BJ (cell line): Measurements from ENCODE around the gene MIA2. TPM values are rescaled to one million over a fixed set of nuclear protein-coding genes. Genes with fewer than 3 reads are reported as not detected.

Experiments used
- CTCF ChIA-PET: fragments of 350-600 bp; formaldehyde crosslinking; extraction: SDS; loops from one replicate; lab custom pipeline; 2021; ENCODE audit warnings: antibody characterized with exemption, inconsistent platforms; lab: Yijun Ruan, JAX
- POLR2A ChIA-PET: fragments of 300-600 bp; sonication (Branson Sonifier 250); formaldehyde crosslinking; extraction: SDS; loops from one replicate; lab custom pipeline; 2021; ENCODE audit warnings: antibody characterized with exemption; lab: Charles Lee
- DNase-seq: peaks from one replicate; pipeline ENCODE4 v3.0.0-alpha.2; 2011; ENCODE audit warnings: low read depth
- H3K27me3 ChIP-seq: 2 replicates; pipeline ENCODE4 v1.6.0; 2011; ENCODE audit warnings: low read length; ENCODE audit not compliant: control insufficient read depth, insufficient read depth
- H3K36me3 ChIP-seq: 2 replicates; pipeline ENCODE4 v1.5.1; 2011; ENCODE audit warnings: low read length; ENCODE audit not compliant: control insufficient read depth, insufficient read depth
- H3K4me3 ChIP-seq: 2 replicates; pipeline ENCODE4 v1.5.1; 2011; ENCODE audit warnings: low read depth, mild to moderate bottlenecking, control low read depth, low read length
- CTCF ChIP-seq: IDR thresholded peaks from 2 replicates; pipeline ENCODE4 v1.5.1; 2011; ENCODE audit warnings: low read depth, mild to moderate bottlenecking, control low read depth, inconsistent platforms, low read length, moderate library complexity; ENCODE audit not compliant: insufficient read depth
- polyA minus RNA-seq: library from RNA; depleted of rRNA, polyadenylated mRNA; stranded (reverse); fragments of >200 nt; gene quantifications from 2 replicates; pipeline ENCODE4 v1.2.3, GENCODE V29; 2011; rRNA and poly(A)+ RNA removed
- polyA plus RNA-seq: library from polyadenylated mRNA; depleted of rRNA; stranded (reverse); fragments of >200 nt; gene quantifications from 2 replicates; pipeline ENCODE4 v1.2.3, GENCODE V29; 2011; rRNA removed

Gene MIA2
- polyA plus RNA-seq (11.4 and 15.8 TPM in 2 replicates), polyA minus RNA-seq (6.3 and 7.7 TPM in 2 replicates)

GRCh38 chr14:39233680-39234326 is at the start of gene MIA2:
MIA2 (plus strand) TSS chr14:39233915; CDS start chr14:39234115, 200 bp downstream.
- CTCF ChIA-PET = no interaction called here
- no peak for TF ChIP-seq CTCF
- POLR2A ChIA-PET = no interaction called here
- no peaks in the 10 kb centered on the region for H3K27me3 ChIP-seq
- H3K36me3 ChIP-seq = no peaks in the 10 kb centered on the region
- DNase-seq = no peak
- H3K4me3 ChIP-seq = no peak within 1 kb of the TSS

- POLR2A ChIA-PET = no interaction called here
- H3K4me3 ChIP-seq = no peak overlapping the region
- DNase-seq = no peak
- H3K36me3 ChIP-seq = peaks cover 17% of the 10 kb centered on the region
- H3K27me3 ChIP-seq = no peaks in the 10 kb centered on the region
- no peak for TF ChIP-seq CTCF
- CTCF ChIA-PET = interaction anchor here (0.6 to 1.1 kb wide), 2 partner anchors 13 to 19 kb away, joined by 3 to 4 read pairs; no protein-coding TSS in a partner anchor
These were observed 49.0 kb upstream of the MIA2 start for GRCh38 chr14:39184628-39185255.

GRCh38 chr14:39185256-39186049 is 48.3 kb upstream of the MIA2 start:
- POLR2A ChIA-PET = interaction anchor here (0.6 kb wide), 1 partner anchor 247 kb away, joined by 10 read pairs; no protein-coding TSS in a partner anchor

GRCh38 chr14:39186941-39187525 is 46.7 kb upstream of the MIA2 start:
- POLR2A ChIA-PET = interaction anchor here (0.7 kb wide), 1 partner anchor 37 kb away, joined by 7 read pairs; no protein-coding TSS in a partner anchor
- CTCF ChIA-PET = no interaction called here
- DNase-seq = no peak
- Histone ChIP-seq H3K36me3 (peaks cover 8% of the 10 kb centered on the region), H3K4me3 (no peak overlapping the region), H3K27me3 (no peaks in the 10 kb centered on the region)
- TF ChIP-seq CTCF = no peak

More at GRCh38 chr14:39185256-39186049, 48.3 kb upstream of the MIA2 start:
- CTCF ChIA-PET = interaction anchor here (0.6 to 1.1 kb wide), 2 partner anchors 14 to 19 kb away, joined by 3 to 4 read pairs; no protein-coding TSS in a partner anchor
- Histone ChIP-seq H3K36me3 (peaks cover 16% of the 10 kb centered on the region), H3K27me3 (no peaks in the 10 kb centered on the region), H3K4me3 (no peak overlapping the region)
- no peak for TF ChIP-seq CTCF
- no peak for DNase-seq
